ENCODE measurements around the gene MAPT. TPM values are rescaled to one million over a fixed set of nuclear protein-coding genes. Genes with fewer than 3 reads are reported as not detected.
A peak's percentile ranks its signal among the peaks of the same experiment; 100 is the strongest.

The MAPT gene
- total and polyA plus RNA-seq, 2 of the 13 experiments (the other 11 are each of a cell fraction or from before 2014, with no cell fraction given), result 2.1 to 2.8 TPM

- ChIA-PET POLR2A (no interaction called here), CTCF (ENCODE audit: low intra/inter-chr PET ratio, low total read pairs) (interaction anchor here (2.7 kb wide), 1 partner anchor 211 kb away, joined by 29 read pairs; no protein-coding TSS in a partner anchor)
- Histone ChIP-seq H3K27me3 (ENCODE audit: control insufficient read depth in 1 of 2, insufficient read depth in 2 of 2, low read length in 2 of 2) (peaks cover 8 to 55% of the 10 kb centered on the region in 2 experiments; a peak in 3 of 5 replicates), H3K4me1 (ENCODE audit: insufficient read depth, low read length) (no peaks in the 10 kb centered on the region), H2AFZ (ENCODE audit: low read length) (no peak overlapping the region), H3K9ac (ENCODE audit: insufficient read depth, low read depth, low read length) (no peak overlapping the region), H3K9me3 (ENCODE audit: low read length) (no peaks in the 10 kb centered on the region), H3K4me2 (ENCODE audit: low read depth, low read length) (no peak overlapping the region), H3K4me3 (replicated peaks in 1 of 3; ENCODE audit: insufficient read depth in 1 of 3, low read depth in 2 of 3, low read length in 3 of 3) (no peak overlapping the region), H3K36me3 (replicated peaks in 1 of 2; ENCODE audit: control insufficient read depth in 1 of 2, insufficient read depth in 2 of 2, low read length in 2 of 2) (no peaks in the 10 kb centered on the region), H3K27ac (ENCODE audit: extremely low read length, insufficient read depth, low read length) (no peak overlapping the region), H3K79me2 (ENCODE audit: insufficient read depth, low read length) (no peaks in the 10 kb centered on the region), H4K20me1 (ENCODE audit: insufficient read depth, low read length) (no peaks in the 10 kb centered on the region)
- no TSS peak for BruUV-seq (replicated peaks)
- ATAC-seq (no peak), DNase-seq (ENCODE audit: low spot score) (no peak), FAIRE-seq (no peak)
- in situ Hi-C loops (cut with HindIII; ENCODE audit: extremely low pct_ligation_motif_present, low pct_unique_long_range_greater_than_20kb) (no loop called here), intact Hi-C loops (cut with micrococcal nuclease; ENCODE audit: unreplicated experiment) (loop anchor here (1.0 to 5.0 kb wide), 2 partner anchors 130 to 205 kb away; no protein-coding TSS in a partner anchor)
- TF ChIP-seq PAX8 (CRISPR knock-in tag; IDR thresholded peaks at IDR 0.05; ENCODE audit: borderline replicate concordance), result no peak
- TF ChIP-seq ZNF768 (CRISPR knock-in tag; IDR thresholded peaks at IDR 0.05), result peak; percentile 96
- WGBS (ENCODE audit: low lambda C conversion rate), result 0% methylated on average over 1 of the region's 1 CpG
Observed at GRCh38 chr17:45851873-45852272, 42.5 kb upstream of the MAPT start.

- H3K27me3 ChIP-seq (ENCODE audit: control insufficient read depth in 1 of 2, insufficient read depth in 2 of 2, low read length in 2 of 2), result peaks cover 8 to 47% of the 10 kb centered on the region in 2 experiments; a peak in 3 of 5 replicates
- H2AFZ ChIP-seq (ENCODE audit: low read length), result no peak overlapping the region
- no TSS peak for BruUV-seq (replicated peaks)
- in situ Hi-C loops (cut with HindIII; ENCODE audit: extremely low pct_ligation_motif_present, low pct_unique_long_range_greater_than_20kb) (no loop called here), intact Hi-C loops (cut with micrococcal nuclease; ENCODE audit: unreplicated experiment) (loop anchor here (1.0 to 5.0 kb wide), 2 partner anchors 130 to 205 kb away; no protein-coding TSS in a partner anchor)
- ChIA-PET POLR2A (no interaction called here), CTCF (ENCODE audit: low intra/inter-chr PET ratio, low total read pairs) (interaction anchor here (1.2 to 2.7 kb wide), 2 partner anchors 96 to 212 kb away, joined by 9 to 29 read pairs; no protein-coding TSS in a partner anchor)
- no peaks in the 10 kb centered on the region for H3K9me3 ChIP-seq (ENCODE audit: low read length)
- peak; percentile 83 for FAIRE-seq
- H3K27ac ChIP-seq (ENCODE audit: extremely low read length, insufficient read depth, low read length), result no peak overlapping the region
- WGBS (ENCODE audit: low lambda C conversion rate), result 12% methylated on average over 12 of the region's 12 CpGs
- H4K20me1 ChIP-seq (ENCODE audit: insufficient read depth, low read length), result no peaks in the 10 kb centered on the region
- peak; percentile 44 for ATAC-seq
- H3K36me3 ChIP-seq (replicated peaks in 1 of 2; ENCODE audit: control insufficient read depth in 1 of 2, insufficient read depth in 2 of 2, low read length in 2 of 2), result no peaks in the 10 kb centered on the region
- no peaks in the 10 kb centered on the region for H3K4me1 ChIP-seq (ENCODE audit: insufficient read depth, low read length)
- DNase-seq (ENCODE audit: low spot score), result peak; percentile 62
- H3K79me2 ChIP-seq (ENCODE audit: insufficient read depth, low read length), result no peaks in the 10 kb centered on the region
- H3K9ac ChIP-seq (ENCODE audit: insufficient read depth, low read depth, low read length), result no peak overlapping the region
- H3K4me2 ChIP-seq (ENCODE audit: low read depth, low read length), result no peak overlapping the region
- no peak overlapping the region for H3K4me3 ChIP-seq (replicated peaks in 1 of 3; ENCODE audit: insufficient read depth in 1 of 3, low read depth in 2 of 3, low read length in 3 of 3)
- TF ChIP-seq ELF1 (CRISPR knock-in tag; IDR thresholded peaks at IDR 0.05) (0 out of 2 replicates have a peak, but pooled peaks have one; percentile 23), ZBTB49 (CRISPR knock-in tag; IDR thresholded peaks at IDR 0.05; ENCODE audit: borderline replicate concordance) (0 out of 2 replicates have a peak, but pooled peaks have one; percentile 24), GATAD2A (CRISPR knock-in tag; IDR thresholded peaks at IDR 0.05) (0 out of 2 replicates have a peak, but pooled peaks have one; percentile 12), MTA1 (CRISPR knock-in tag; IDR thresholded peaks at IDR 0.05; ENCODE audit: borderline replicate concordance) (no peak), ARHGAP35 (CRISPR knock-in tag; IDR thresholded peaks at IDR 0.05; ENCODE audit: borderline replicate concordance) (0 out of 2 replicates have a peak, but pooled peaks have one; percentile 39), MEF2D (CRISPR knock-in tag; IDR thresholded peaks at IDR 0.05) (no peak), TARDBP (CRISPR knock-in tag; IDR thresholded peaks at IDR 0.05) (no peak), TFDP1 (CRISPR knock-in tag; IDR thresholded peaks at IDR 0.05; ENCODE audit: borderline replicate concordance) (peak; percentile 38; the same call in 1 of the 2 replicates), SMC3 (IDR thresholded peaks at IDR 0.05; ENCODE audit: low read length) (peak; percentile 78), TSC22D2 (CRISPR knock-in tag; IDR thresholded peaks at IDR 0.05; ENCODE audit: borderline replicate concordance) (0 out of 2 replicates have a peak, but pooled peaks have one; percentile 54), PCBP2 (optimal IDR thresholded peaks at IDR 0.05; ENCODE audit: low read depth, low read length, poor library complexity, severe bottlenecking) (no peak), TEAD3 (CRISPR knock-in tag; optimal IDR thresholded peaks at IDR 0.05; ENCODE audit: borderline replicate concordance) (peak; percentile 51)
Observed at GRCh38 chr17:45852535-45853297, 41.6 kb upstream of the MAPT start.

Data from HepG2 (cell line).